NOMO-1 treated with dmso at 0.1 percent for 144 hours (cell line): ENCODE data around the gene PIGT.
A peak's percentile ranks its signal among the peaks of the same experiment; 100 is the strongest.

Experiments
- DNase-seq: peaks from one replicate; lab custom pipeline; 2025; ENCODE audit not compliant: unreplicated experiment; lab: John Stamatoyannopoulos, UW

Gene PIGT

DNA sequence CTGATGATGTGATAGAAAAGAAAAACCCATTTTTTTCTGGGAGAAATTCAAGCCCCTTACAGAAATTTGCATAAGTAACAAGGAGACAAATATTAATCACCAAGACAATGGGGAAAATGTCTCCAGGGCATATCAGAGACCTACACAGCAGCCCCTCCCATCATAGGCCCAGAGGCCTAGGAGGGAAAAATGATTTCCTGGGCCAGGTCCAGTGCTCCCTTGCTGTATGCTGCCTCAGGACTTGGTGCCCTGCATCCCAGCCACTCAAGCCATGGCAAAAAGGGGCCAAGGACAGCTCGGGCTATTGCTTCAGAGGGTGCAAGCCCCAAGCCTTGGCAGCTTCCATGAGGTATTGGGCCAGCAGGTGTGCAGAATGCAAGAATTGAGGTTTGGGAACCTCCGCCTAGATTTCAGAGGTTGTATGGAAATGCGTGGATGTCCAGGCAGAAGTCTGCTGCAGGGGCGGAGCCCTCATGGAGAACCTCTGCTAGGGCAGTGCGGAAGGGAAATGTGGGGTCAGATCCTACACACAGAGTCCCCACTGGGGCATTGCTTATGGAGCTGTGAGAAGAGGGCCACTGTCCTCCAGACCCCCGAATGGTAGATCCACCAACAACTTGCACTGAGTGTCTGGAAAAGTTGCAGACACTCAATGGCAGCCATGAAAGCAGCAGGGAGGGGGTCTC, 15.5 kb upstream of the PIGT start:
- DNase-seq: no peak

DNA sequence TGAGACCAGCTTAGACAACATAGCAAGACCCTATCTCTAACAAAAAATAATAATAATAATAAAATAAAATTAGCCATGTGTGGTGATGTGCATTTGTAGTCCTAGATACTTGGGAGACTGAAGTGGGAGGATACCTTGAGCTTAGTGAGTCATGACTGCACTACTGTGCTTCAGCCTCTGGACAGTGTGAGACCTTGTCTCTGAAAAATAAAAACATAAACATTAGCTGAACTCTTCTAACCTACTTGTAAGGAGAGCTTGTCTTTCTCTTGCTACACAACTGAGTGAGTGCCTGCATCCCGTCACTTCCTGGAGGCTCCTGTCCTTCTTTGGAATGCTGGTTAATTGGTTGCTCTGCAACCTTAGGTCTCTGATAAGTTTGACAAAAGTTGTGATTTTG, 13.0 kb upstream of the PIGT start:
- DNase-seq: no peak

DNA sequence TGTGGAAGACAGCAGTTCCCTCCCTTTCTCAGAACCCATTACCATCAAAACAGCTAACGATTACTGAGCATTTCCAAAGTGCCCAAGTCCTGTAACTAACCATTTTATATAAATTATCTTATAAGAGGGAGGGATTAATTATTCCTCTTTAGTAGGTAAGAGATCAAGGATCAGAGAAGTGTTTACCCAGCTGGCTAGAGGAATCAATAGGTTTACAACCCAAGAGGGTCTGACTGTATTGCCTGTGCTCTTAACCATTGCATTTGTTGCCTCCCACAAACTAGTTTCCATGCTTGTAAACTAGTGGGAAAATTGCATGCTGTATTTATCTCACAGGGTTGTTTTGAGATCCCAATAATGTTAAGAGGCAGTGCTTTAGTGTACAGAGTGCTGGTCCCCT, 11.5 kb upstream of the PIGT start:
- no peak for DNase-seq

DNA sequence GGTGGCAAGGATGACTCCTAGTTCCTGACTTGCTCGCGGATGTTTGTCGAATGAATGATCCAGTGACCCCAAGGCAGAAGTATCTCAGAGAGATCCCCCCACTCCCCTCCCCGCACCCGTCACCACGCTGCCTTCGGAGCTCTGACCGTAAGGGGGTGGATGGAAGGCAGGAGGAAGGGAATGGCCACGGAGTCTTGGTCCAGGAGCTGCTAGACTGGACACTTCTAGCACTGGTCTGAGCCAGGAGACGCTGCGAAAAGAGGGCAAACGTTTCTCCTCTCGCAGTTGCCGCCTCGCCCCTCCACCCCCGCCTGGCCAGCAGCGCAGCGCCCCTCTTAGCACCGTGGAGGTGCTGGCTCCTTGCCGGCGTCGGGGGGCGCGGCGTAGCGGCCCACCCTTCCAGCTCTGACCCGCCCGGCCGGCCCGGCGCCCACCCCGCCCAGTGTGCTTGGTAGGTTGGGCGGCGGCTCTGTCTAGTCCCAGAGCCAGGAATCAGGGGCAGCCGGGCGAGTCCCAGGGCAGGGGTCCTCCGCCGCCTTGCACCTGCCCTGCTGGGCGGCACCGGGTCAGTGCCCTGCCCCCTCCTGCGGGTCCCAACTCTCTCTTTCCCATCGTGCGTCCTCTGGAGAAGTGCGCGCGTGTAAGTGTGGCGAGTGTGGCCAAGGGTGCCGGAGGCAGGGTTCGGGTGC, 10.2 kb upstream of the PIGT start:
- DNase-seq: no peak

DNA sequence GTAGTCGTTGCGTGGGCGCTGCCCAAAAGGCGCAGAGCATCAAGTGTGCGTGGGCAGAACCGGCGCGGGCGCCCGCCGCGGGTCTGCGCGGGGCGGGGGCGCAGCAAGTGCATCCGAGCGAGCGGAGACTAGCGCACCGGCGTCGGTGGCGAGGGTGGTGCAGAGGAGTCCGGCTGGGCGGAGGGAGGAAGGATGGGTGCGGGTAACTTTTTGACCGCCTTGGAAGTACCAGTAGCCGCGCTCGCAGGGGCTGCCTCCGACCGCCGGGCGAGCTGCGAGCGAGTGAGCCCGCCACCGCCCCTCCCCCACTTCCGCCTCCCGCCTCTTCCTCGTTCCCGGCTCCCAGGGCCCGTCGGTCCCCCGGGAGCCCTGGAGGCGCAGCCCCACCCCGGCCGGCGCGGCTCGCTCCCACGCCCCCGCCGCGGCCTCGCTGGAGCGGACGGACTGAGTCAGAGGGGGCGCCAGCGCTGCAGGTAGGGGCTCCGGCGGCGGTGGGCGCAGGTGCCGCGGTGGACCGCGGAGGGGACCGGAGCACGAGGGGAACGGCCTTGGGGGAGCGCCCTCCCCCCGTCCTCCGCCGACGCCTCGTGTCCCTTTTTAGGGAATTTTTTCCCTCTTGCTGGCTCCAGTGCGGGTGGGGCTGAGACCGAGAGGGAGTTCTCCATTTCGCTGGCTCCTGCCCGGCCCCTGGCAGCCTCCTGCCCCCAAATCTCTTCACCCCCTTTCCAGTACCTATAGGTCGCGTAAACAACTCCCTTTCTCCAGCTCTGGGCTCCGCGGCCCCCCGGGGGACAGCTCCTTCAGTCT, 9.5 kb upstream of the PIGT start:
- DNase-seq: no peak

DNA sequence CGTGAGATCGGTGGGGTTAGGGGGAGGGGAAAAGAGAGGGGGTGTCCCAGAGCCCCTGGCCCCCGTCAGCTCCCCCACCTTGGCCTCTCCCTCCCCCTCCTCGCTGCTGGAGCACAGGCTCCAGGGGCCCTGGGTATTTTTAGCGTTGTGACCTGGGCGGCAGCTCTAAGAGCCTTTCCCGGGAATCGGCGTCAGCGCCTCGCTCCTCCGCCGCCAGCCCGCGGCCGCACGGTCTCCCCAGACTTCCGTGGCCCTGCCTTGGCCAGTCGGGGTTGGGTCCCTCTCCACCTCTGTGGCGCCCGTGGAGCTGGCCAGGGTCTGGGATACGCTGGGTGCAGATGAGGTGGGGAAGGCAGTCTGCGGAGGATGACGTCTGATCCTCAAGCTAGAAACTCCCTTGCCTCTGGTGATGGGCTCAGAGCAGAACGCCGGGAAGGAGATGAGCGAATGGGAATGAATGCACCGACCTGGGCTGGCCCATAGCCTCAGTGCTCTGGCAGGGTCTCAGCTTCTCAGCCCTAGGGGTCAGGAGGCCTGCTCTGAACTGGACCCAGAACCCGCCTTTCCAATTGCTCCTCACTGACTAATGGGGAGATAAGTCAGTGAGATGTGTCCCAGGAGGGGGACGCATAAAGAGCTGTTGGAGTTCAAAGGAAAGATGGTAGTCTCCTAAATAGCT, 8.7 kb upstream of the PIGT start:
- DNase-seq: no peak

DNA sequence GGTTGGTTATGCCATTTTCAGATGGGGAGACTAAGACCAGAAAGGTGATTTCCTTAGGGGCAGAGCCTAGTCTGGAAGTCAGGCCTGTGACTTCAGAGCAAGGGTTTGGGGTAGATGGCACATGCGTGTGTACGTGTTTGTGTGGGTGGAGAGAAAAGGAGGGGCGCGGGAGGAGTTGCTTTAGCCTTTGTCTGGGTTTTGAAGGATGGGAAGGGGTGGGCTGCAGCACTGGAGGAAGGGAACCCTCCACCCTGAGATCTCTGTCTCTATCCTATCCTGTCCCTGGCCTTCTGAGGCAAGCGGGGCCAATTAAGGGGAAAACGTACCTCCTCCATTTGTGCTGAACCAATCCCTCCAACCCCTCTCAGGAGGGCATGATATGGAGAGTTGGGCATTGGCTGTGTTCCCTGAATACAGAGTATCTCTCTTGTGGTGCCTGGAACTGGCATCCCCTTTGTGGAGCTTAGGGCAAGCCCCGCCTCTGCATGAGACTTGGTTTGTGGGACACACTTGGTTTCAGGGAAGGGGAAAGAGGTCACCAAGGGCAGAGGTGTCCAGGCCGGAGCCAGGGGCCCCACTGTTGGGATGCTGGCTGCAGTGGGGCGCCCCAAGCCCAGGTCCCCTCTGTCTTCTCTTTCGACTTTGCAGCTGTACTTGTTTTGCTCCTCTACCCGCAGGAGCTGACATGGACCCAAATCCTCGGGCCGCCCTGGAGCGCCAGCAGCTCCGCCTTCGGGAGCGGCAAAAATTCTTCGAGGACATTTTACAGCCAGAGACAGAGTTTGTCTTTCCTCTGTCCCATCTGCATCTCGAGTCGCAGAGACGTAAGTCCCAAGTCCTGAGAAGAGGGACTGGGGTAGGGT, 7.9 kb upstream of the PIGT start, which contains the start of gene DBNDD2:
TSS of gene DBNDD2 (plus strand) at position 507 of the 863 bp plus-strand sequence. CDS start at position 686, 179 bp downstream.
- no peak for DNase-seq

DNA sequence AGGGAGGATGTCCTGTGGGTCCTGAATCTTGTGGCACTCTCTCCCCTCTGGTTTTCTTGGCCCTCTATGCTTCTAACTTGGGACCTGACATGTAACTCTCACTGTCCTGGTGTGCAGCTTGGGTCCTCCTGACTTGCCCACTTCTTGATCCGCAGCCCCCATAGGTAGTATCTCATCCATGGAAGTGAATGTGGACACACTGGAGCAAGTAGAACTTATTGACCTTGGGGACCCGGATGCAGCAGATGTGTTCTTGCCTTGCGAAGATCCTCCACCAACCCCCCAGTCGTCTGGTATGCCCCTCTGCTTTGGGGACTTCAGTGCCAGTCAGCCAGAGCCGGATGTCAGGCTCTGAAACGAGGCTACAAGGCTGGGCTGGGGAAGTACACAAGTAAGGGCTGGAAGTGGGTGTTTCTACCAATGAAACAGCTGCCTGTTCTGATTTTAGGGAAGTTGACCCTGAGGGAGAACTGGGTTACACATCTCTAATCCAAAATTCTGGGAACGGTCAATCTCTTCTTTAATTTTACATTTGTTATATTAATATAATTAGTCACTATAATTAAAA, 7.2 kb upstream of the PIGT start:
- peak; percentile 23 for DNase-seq

DNA sequence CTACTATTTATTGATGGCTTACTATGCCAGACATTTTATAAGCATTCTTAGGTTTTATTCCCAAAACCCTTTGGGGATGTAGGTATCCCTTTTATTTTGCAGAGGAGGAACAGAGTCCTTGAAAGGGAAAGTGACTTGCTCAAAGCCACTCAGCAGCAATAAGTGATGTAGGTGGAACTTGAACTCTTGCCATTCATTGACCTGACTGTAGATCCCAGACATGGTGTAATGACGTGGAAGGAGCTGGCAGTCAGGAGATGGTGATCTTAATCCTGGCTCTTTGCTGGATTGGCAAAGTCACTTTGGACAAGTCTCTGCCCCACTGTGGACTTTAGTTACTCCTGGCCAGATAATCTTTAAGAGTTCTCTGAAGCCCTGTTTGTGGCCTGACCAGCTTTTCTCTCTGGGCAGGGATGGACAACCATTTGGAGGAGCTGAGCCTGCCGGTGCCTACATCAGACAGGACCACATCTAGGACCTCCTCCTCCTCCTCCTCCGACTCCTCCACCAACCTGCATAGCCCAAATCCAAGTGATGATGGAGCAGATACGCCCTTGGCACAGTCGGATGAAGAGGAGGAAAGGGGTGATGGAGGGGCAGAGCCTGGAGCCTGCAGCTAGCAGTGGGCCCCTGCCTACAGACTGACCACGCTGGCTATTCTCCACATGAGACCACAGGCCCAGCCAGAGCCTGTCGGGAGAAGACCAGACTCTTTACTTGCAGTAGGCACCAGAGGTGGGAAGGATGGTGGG, 6.2 kb upstream of the PIGT start:
- no peak for DNase-seq

DNA sequence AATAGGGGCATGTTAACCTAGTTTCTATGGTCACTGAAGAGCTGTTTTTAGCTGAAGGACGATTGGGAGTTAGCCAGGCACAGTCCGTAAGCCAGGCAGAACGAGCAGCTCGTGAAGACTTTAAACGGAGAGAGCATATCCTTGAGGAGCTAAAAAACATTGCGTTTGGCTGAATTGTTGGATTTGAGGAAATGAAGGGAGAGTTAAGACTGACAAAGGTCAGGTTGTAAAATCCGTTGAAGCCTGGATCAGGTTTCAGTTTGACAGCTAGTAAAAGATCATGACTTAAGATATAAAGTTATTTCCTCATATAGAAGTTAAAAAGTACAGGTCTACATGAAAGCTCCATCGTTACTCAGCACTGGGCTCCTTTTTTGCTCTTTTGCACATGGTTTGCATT, 5.1 kb upstream of the PIGT start:
- DNase-seq: no peak

DNA sequence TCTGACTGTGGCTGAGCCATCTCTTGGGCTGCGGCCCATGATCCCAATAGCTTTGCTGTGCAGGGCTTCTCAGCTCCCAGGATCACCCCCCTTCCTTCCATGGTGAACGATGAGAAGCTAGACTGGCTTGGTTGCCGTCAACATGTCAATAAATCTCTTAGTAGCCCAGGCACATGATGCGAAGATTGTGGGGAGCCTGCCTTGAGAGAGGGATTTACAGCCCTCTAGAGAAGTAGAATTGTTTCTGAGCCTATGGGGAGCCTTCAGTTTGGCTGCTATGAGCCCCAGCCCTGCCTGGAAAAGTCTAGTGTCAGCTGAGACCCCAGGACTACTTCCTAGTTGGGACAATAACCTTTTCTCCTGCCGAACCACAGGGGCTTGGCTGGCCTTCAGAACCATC, 3.3 kb upstream of the PIGT start:
- DNase-seq: no peak

DNA sequence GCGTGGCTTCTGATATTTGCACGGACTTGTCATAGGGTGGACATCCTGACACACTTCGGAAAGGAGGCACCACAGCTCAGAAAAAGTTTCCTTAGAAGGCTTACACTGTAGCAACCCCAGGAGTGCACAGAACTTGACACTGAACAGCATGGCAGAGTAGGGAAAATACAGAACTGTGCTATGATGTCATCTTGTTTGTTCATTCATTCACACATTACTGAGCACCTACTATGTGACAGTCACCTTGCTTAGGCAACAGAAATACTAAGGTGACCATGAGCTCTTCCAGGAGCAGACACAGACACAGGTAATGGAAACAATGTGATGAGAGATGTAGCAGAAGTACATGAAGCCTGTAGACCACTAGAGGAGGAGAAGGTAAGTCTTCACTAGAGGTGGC, 2.5 kb upstream of the PIGT start:
- no peak for DNase-seq

DNA sequence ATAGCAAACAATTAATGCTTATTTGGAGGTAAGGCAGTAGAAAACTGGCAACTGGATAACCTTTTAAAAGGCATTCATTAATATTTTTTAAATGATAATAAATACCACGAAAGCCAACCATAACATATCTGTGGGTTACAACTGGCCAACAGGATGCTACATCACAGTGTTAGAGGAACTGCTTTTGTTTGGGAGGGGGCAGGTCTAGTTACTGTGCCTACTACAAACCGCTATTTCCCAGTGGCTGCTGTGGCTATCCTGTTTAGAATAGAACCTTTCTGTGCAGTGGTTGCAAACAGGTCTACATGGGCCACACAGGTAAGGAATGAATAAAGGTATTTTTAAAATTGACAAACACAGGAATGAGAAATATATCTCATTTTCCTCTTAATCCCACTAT, 976 bp downstream of the PIGT start:
- DNase-seq: no peak

DNA sequence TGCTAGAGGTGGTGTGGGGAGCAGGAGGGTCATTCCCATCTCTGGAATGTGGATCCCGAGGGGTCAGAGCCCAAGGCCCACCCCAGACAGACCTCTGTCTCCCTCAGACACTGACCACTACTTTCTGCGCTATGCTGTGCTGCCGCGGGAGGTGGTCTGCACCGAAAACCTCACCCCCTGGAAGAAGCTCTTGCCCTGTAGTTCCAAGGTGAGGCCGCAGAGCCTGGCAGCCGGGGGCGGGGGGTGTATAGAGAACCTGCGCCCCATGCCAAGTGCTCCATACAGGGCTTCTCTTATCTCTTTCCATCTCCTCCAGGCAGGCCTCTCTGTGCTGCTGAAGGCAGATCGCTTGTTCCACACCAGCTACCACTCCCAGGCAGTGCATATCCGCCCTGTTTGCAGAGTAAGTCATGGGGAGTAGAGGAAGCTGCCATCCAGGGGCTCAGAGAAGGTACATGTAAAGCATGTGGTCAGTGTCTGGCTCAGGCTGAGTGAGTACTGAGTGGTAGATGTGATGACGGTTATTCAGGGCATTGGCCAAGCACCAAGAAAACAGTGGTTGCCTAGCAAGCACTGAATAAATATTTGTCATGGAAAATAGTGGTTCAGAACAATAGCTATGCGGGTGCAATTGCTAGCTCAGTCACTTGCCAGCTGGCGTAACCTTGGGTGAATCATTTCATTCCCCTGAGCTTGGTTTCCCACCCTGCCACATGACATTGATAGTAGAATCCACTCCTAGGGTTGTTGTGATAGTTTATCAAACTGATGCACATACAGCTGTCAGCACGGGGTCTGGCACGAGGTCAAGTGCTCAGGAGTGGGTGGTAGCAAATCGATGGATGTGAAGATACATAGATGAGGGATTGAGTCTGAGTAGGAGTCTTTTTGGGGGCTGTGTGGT, 3.5 kb downstream of the PIGT start:
- no peak for DNase-seq

DNA sequence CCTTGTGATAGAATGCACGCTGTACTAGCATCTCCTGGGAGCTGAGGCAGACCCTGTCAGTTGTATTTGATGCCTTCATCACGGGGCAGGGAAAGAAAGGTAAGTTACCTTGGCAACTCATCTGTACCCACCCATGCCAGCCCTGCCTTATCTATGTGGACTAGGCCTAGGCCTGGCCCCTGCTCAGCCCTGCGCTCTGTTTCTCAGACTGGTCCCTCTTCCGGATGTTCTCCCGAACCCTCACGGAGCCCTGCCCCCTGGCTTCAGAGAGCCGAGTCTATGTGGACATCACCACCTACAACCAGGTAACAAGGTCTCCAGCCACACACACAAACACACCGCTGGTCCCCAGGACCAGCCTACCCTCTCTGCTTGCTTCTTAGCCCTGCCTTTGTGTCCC, 4.2 kb downstream of the PIGT start:
- DNase-seq: no peak

DNA sequence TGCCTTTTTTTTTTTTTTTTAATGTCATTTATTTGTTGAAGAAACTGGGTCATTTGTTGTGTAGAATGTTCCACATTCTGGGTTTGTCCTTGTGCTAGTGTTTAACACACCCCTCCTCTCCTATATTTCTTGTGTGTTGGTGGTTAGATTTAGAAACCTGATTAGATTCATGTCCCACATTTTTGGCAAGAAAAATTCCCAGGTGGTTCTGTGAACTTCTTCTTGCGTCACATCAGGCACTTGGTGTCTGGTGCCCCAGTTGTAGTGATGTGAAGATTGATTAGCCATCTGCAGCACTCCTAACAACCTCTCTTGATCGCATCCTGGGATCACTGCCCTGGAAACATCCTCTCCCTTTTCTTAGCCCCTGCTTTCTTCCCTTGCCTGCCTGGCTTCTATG, 7.8 kb downstream of the PIGT start:
- DNase-seq: no peak

DNA sequence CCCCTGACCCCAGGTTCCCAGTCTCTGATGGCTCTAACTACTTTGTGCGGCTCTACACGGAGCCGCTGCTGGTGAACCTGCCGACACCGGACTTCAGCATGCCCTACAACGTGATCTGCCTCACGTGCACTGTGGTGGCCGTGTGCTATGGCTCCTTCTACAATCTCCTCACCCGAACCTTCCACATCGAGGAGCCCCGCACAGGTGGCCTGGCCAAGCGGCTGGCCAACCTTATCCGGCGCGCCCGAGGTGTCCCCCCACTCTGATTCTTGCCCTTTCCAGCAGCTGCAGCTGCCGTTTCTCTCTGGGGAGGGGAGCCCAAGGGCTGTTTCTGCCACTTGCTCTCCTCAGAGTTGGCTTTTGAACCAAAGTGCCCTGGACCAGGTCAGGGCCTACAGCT, 9.6 kb downstream of the PIGT start:
- no peak for DNase-seq

DNA sequence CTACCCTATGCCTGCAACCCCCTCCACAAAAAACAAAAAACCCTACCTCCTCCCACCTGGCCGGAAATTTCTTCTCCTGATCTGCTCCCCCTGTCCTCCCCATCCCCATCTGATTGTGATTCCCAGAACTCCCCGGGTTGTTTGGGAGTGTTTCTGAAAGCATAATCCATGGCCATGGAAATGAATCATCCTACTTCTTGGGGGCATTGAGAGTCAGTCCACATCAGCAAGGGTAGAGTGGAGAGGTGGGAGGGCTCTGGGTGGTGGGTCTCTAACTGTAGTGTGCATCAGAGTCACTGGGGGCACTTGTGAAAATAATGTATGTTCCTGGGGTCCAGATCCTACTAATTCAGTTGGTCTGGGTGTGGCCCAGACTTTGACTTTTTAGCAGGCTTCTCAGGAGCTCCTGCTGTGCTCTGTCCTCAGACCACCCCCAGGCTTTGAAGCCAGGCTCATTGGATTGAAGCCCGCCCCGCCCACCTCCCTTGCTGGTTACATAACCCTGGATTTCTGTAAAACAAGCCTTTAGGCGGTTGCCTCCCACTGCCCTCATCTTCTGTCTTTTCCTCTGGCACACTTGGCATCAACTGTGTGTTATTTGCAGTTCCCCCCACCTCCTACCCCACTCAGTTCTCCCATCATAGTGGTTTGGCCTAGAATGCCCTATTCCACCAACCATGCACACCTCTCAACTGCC, 10.5 kb downstream of the PIGT start:
- no peak for DNase-seq
